Heart left ventricle (tissue), 16 donors: ENCODE data around the gene TEAD1. TPM values are rescaled to one million over a fixed set of nuclear protein-coding genes. Genes with fewer than 3 reads are reported as not detected.

Source experiments
- ATAC-seq, 4 donors: fragments of 200-7000 bp; cut with Tn5 transposase; one replicate each; pipeline ENCODE4 v1.9.1; 2020 to 2022; ENCODE audit warnings: moderate library complexity in 4 of 4, mild to moderate bottlenecking in 3 of 4, moderate number of reproducible peaks in 1 of 4
- DNase-seq, 5 donors: peaks; one replicate each; pipeline ENCODE4 v3.0.0-alpha.2; 2020
- H3K27ac ChIP-seq, 12 donors: fragments of 200-600 bp; sonication (generic) in 4 of 12; one replicate each; pipeline versions ENCODE4 v1.5.0 to v1.8.0; 2016 to 2022; ENCODE audit warnings: mild to moderate bottlenecking in 2 of 12
- H3K27me3 ChIP-seq, 9 donors: fragments of 200-600 bp; sonication (generic) in 2 of 9; one replicate each; pipeline versions ENCODE4 v1.5.1 to v1.8.0; 2016 to 2022; ENCODE audit warnings: mild to moderate bottlenecking in 3 of 9
- H3K36me3 ChIP-seq, 9 donors: fragments of 200-600 bp; sonication (generic) in 2 of 9; one replicate each; pipeline versions ENCODE4 v1.5.0 to v1.8.0; 2018 to 2022; ENCODE audit warnings: mild to moderate bottlenecking in 2 of 9
- H3K4me1 ChIP-seq, 12 donors: fragments of 200-600 bp; sonication (generic) in 4 of 12; one replicate each; pipeline versions ENCODE4 v1.5.0 to v1.8.0; 2016 to 2022; ENCODE audit warnings: mild to moderate bottlenecking in 3 of 12
- H3K4me3 ChIP-seq, 12 donors: fragments of 200-600 bp; sonication (generic) in 4 of 12; one replicate each; pipeline versions ENCODE4 v1.5.0 to v1.8.0; 2017 to 2022; ENCODE audit warnings: mild to moderate bottlenecking in 9 of 12, moderate library complexity in 4 of 12
- H3K9me3 ChIP-seq, 12 donors: fragments of 200-600 bp; sonication (generic) in 4 of 12; one replicate each; pipeline versions ENCODE4 v1.5.0 to v1.8.0; 2016 to 2022; ENCODE audit warnings: mild to moderate bottlenecking in 1 of 12
- POLR2A ChIP-seq, 2 donors: fragments of 450-650 bp; IDR thresholded peaks; one replicate each; pipeline ENCODE4 v1.6.1; 2017; ENCODE audit warnings: antibody characterized with exemption in 2 of 2, mild to moderate bottlenecking in 2 of 2, moderate library complexity in 2 of 2
- WGBS, 4 donors: extraction: QIAGEN DNeasy Blood & Tissue Kit in 2 of 4; methylation state at CpG; one replicate each; pipeline versions ENCODE4 v1.1.5 to v1.1.7; 2013 to 2018; 5-methylcytosine and 5-hydroxymethylcytosine counted together
- intact Hi-C, 10 donors: fragments of 100-400 bp; cut with DNase I; formaldehyde crosslinking; loops; one replicate each; pipeline versions ENCODE4 v1.11.1 to v1.14.2; 2022
- polyA plus RNA-seq, 2 donors: library from polyadenylated mRNA; stranded (reverse); fragments of 200-250 nt; gene quantifications; one replicate each; pipeline ENCODE4 v1.2.3, GENCODE V29; 2013
- total RNA-seq, 9 donors: library from RNA; depleted of rRNA in 2 of 9; stranded (reverse); fragments of >200 nt in 2 of 9; fragmentation: NEBNext Ultra II Directional in 3 of 9; extraction: Animal tissue kit (Norgen Biotek cat#: 25700) in 3 of 9; gene quantifications; one replicate each; pipeline versions ENCODE4 v1.1.0 to v1.2.4, GENCODE V29; 2016 to 2023
- TF ChIP-seq, protein P1 (sequence below), 12 donors: fragments of 200-600 bp; sonication (generic) in 4 of 12; IDR thresholded peaks; one replicate each; pipeline versions ENCODE4 v1.5.0 to v1.8.0; 2018 to 2022; ENCODE audit warnings: antibody characterized with exemption in 12 of 12, mild to moderate bottlenecking in 5 of 12
- donor health status: ischemic (EF 13 %, LVEDD 7.1; RV severe dilation, severe dysfunction).
- donor health status: healthy with polysubstance abuse.
- donor health status: DM: no; HTN: yes; CAD: no.
- donor health status: DM: no; HTN: no; CAD: no.
- donor health status: ischemic (EF 25% LVEDD 6.9; RV normal size, moderate dysfunction).
- donor health status: ischemic (EF 25% LVEDD 5.7; RV mildly dilated, moderate dysfunction).
- donor health status: healthy.
- donor health status: DM: yes; HTN: yes; CAD: no.
- donor health status: ischemic (EF 35%, LVEDD 5.7; RV mildly dilated, moderate dysfunction).
- donor health status: nonischemic (EF 11% LVEDD 7.7; RV severe dilation, severe dysfunction).
- donor health status: DM: yes; HTN: yes; CAD: no.
- donor health status: PGD.
- donor health status: ischemic (EF 29% LVEDD 5.4; RV normal size, mild dysfunction).
- donor health status: nonischemic (EF 23%, LVEDD 6.1; RV moderate dilation, normal function).

Gene TEAD1
- total and polyA plus RNA-seq, 11 donors: 14.4 to 161 (median 113) TPM

DNA sequence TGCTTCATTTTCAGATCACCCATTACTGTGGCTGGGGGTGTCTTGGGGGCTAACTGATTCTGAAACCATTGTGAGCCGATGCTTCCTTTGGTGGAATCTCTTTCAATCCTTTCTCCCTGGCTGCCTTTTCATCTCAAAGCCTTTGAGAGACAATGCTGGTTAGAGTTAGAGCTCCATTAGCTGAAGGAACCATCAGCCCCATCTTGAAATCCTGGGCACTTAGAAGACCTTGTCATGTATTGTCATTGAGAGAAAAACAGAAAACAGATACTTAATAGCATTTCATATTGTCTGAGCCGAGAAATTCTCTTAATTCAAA, 6.7 kb downstream of the TEAD1 start:
- intact Hi-C loops: loop anchor here in 2 of 10 donors (5.0 to 10.0 kb wide), 2 partner anchors 64 to 206 kb away; no protein-coding TSS in a partner anchor

DNA sequence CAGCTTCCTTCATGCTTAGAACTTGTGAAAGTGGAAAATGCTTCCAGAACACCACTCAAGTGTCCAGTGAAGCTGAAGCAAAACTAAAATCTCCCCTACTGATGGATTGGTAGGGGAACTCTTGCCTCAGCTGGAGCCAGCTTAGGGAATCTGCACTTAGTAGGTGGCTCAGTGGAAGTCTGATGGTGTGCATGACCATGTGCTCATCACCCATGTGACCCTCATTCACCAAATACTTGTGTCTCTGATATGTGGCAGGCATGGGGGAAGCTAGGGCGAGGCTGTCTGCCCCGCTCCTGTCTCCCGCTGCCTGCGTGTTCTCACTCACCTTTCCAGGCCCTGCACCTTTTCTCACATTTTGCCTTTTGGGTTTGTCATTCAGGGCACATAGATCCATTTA, 7.2 kb downstream of the TEAD1 start:
- H3K27ac ChIP-seq: peak overlapping the region in 2 of 12 donors; percentile 21 to 97
- intact Hi-C loops: loop anchor here in 2 of 10 donors (5.0 to 10.0 kb wide), 2 partner anchors 63 to 206 kb away; no protein-coding TSS in a partner anchor

More for the DNA sequence above, 6.7 kb downstream of the TEAD1 start:
- WGBS, 4 donors: 60 to 75% (median 68%) methylated on average over 2 of the region's 2 CpGs
- no peaks in the 10 kb centered on the region for H3K9me3 ChIP-seq
- H3K27ac ChIP-seq: peak overlapping the region in 6 of 12 donors; percentile 3 to 97 (median 44)
- no peak overlapping the region for H3K4me3 ChIP-seq
- no peaks in the 10 kb centered on the region for H3K36me3 ChIP-seq
- ATAC-seq (no peak), DNase-seq (no peak)
- no peak for TF ChIP-seq POLR2A (IDR thresholded peaks at IDR 0.05)
- H3K4me1 ChIP-seq: peaks cover 6 to 79% (median 55%) of the 10 kb centered on the region in 12 donors
- H3K27me3 ChIP-seq: peaks cover 0 to 33% (median 0%) of the 10 kb centered on the region in 9 donors

DNA sequence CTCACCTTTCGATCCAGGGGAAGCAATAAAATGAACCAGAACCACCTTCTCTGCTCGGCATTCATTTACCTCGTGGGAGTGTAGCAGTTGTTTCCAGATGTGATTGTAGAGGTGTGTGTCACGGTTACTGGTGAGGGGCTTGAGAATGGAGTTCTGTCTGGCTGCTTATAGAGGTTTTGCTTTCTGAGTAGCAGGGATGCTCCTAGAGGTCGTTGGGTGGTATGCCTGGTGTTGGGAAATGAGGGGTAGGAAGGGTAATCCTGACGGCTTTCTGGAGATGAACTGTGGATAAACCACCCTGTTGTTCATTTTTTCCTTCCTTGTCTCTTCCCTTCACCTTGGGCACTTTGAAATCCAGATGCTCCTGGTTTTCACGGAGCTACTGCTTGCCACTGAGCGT, 8.1 kb downstream of the TEAD1 start:
- H3K4me3 ChIP-seq: no peak overlapping the region
- DNase-seq (no peak), ATAC-seq (no peak)
- intact Hi-C loops: loop anchor here in 2 of 10 donors (5.0 to 10.0 kb wide), 2 partner anchors 63 to 205 kb away; no protein-coding TSS in a partner anchor
- no peaks in the 10 kb centered on the region for H3K36me3 ChIP-seq
- TF ChIP-seq POLR2A (IDR thresholded peaks at IDR 0.05): no peak
- TF ChIP-seq, protein P1, sequence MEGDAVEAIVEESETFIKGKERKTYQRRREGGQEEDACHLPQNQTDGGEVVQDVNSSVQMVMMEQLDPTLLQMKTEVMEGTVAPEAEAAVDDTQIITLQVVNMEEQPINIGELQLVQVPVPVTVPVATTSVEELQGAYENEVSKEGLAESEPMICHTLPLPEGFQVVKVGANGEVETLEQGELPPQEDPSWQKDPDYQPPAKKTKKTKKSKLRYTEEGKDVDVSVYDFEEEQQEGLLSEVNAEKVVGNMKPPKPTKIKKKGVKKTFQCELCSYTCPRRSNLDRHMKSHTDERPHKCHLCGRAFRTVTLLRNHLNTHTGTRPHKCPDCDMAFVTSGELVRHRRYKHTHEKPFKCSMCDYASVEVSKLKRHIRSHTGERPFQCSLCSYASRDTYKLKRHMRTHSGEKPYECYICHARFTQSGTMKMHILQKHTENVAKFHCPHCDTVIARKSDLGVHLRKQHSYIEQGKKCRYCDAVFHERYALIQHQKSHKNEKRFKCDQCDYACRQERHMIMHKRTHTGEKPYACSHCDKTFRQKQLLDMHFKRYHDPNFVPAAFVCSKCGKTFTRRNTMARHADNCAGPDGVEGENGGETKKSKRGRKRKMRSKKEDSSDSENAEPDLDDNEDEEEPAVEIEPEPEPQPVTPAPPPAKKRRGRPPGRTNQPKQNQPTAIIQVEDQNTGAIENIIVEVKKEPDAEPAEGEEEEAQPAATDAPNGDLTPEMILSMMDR (IDR thresholded peaks at IDR 0.05): no peak
- peaks cover 6 to 76% (median 55%) of the 10 kb centered on the region in 12 donors for H3K4me1 ChIP-seq
- H3K9me3 ChIP-seq: no peaks in the 10 kb centered on the region
- H3K27me3 ChIP-seq: peaks cover 0 to 20% (median 0%) of the 10 kb centered on the region in 9 donors
- H3K27ac ChIP-seq: no peak overlapping the region
- WGBS, 4 donors: 76 to 82% (median 78%) methylated on average over 8 of the region's 8 CpGs

More for the DNA sequence above, 7.2 kb downstream of the TEAD1 start:
- ATAC-seq (no peak), DNase-seq (no peak)
- H3K27me3 ChIP-seq: peaks cover 0 to 28% (median 0%) of the 10 kb centered on the region in 9 donors
- 92 to 97% (median 93%) methylated on average over 4 of the region's 4 CpGs for WGBS, 4 donors
- no peaks in the 10 kb centered on the region for H3K36me3 ChIP-seq
- TF ChIP-seq, protein P1 (IDR thresholded peaks at IDR 0.05): no peak
- TF ChIP-seq POLR2A (IDR thresholded peaks at IDR 0.05): no peak
- peaks cover 6 to 76% (median 57%) of the 10 kb centered on the region in 12 donors for H3K4me1 ChIP-seq
- no peak overlapping the region for H3K4me3 ChIP-seq
- H3K9me3 ChIP-seq: no peaks in the 10 kb centered on the region

DNA sequence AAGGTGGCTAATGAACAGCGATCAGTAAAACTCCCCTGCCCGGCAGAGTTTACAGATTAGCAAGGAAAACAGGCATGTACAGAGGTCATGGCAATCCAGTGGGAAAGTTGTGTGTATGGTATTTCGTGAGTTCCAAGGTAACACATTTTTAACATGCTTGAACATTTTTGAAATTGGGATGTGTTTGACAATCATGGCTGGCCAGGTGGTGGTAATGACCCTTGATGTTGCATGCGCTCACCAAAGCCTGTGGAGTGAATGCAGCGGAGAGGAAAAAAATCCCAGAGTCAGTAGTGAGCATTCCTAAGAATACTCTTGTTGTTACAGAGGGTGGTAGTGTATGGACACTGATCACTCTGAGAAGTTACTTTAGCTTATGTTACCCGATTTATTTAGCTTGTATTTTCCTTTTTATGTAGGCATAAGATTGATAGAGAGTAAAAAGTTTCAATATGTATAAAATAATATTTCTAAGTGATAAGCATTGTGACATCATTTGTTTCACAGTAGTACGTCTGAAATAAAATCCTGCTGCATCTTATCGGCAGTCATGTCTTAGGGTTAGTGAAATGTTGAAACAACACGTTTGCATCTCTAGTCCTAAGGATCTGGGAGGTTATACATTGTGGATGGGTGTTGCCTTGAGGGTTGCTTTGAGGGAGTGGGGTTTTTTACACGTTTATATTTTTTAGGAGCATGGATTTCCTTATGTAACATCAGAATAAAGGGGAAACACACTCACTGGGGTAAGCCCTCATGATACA, 8.7 kb downstream of the TEAD1 start:
- intact Hi-C loops: loop anchor here in 2 of 10 donors (5.0 to 10.0 kb wide), 2 partner anchors 62 to 204 kb away; no protein-coding TSS in a partner anchor

More for the DNA sequence above, 8.7 kb downstream of the TEAD1 start:
- ATAC-seq: no peak
- H3K27me3 ChIP-seq: peaks cover 0 to 14% (median 0%) of the 10 kb centered on the region in 9 donors
- H3K4me3 ChIP-seq: no peak overlapping the region
- H3K4me1 ChIP-seq: peaks cover 5 to 76% (median 55%) of the 10 kb centered on the region in 12 donors
- H3K36me3 ChIP-seq: no peaks in the 10 kb centered on the region
- TF ChIP-seq, protein P1 (IDR thresholded peaks at IDR 0.05): no peak
- no peak for TF ChIP-seq POLR2A (IDR thresholded peaks at IDR 0.05)
- no peak for DNase-seq
- no peak overlapping the region for H3K27ac ChIP-seq
- WGBS, 4 donors: 77 to 83% (median 79%) methylated on average over 10 of the region's 10 CpGs
- no peaks in the 10 kb centered on the region for H3K9me3 ChIP-seq
